Fibroblast of skin of abdomen (primary cell): Measurements from ENCODE around the gene MRTFB.
A peak's percentile ranks its signal among the peaks of the same experiment; 100 is the strongest.

Source experiments
- DNase-seq: peaks from one replicate; pipeline ENCODE4 v3.0.0-alpha.2; 2013

The MRTFB gene

DNA sequence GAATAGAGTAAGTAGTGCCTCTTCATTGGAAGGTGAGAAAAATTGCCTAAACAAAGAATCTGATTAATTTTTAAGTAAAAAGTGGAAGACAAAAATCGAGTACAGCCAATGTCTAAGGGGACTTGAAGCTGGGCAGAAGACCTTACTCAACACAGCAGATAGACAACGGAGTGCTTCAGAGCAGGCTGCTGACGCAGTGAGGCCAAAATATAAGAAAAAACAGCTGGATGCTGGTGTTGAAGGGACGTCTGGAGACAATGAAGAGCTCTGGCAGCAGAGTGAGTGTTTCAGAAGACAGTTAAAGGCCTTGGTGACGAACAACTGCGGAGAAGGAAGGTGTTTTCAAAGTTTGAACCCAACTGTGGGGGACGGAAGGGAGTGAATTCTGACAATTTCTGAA, 169.8 kb downstream of the MRTFB start:
- DNase-seq, result no peak

DNA sequence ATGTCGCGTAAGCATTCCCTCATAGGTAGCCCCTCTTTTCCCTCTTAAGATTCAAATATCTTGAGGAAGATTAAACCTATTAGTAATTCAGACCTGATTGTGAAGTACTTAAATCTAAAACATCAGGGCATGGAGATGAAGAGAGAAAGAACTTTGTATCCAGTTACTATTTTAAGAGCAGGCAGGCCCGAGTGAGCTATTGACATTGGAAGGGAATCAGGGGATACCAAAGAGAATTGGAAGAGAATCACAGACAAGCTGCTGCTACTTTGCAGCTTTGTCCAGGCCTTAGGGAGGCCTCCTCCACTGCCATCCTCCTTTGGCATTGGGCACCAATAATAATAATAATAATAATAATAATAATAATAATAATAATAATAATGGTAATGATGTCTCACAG, 170.5 kb downstream of the MRTFB start:
- DNase-seq, result no peak

DNA sequence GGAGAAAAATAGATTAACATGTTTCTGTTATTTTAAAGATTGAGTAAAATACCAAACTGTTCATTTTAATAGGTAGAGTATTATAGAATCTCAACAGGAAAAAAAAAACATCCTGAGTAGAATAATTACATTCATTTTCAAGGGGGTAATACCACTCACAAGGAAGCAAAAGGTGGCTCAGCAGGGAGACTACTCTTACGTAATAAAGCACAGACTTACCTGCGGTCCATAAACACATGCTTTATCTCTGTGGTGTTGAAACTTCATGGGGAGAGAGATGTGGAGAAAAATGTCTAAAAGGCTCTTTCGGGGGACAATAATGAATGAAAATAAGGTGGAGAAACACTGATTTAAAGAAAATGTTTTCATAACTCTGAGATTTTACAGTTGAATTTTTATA, 171.7 kb downstream of the MRTFB start:
- DNase-seq, result no peak

DNA sequence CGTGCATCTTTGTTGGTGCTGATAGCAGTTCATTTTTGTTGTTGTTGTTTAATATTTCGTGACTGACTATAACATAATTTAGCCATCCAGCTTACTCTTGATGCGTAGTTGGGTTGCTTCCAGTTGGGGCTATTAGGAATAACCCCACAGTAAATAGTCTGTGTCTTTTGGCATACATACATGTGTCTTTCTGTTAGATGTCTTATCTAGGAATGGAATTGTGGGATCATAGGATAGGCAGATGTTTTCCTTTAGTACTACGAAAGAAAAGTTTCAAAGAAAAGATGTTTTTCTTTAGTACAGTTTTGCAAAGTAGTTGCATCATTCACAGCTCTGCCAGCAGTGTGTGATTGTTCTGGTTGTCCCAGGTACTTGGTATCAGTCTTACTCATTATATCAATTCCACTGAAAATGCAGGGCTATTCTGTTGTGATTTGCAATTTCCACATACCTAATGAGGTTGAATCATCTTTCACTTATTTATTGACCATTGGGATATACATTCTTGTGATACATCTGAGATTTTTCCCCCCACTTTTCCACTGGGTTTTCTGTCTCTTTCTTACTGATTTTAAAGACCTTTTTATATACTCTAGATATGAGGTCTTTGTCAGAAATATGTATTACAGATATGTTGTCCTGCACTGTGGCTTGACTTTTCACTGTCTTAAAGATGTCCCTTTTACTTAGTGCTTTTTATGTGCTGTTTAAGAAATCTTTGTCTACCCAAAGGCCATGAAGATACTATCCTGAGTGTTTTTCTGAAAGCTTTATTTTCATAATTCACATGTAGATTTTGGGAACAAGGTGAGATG, 173.3 kb downstream of the MRTFB start:
- DNase-seq, result peak; percentile 62

- DNase-seq, result no peak
Measured at GRCh38 chr16:14248791-14249190, 177.7 kb downstream of the MRTFB start.

DNA sequence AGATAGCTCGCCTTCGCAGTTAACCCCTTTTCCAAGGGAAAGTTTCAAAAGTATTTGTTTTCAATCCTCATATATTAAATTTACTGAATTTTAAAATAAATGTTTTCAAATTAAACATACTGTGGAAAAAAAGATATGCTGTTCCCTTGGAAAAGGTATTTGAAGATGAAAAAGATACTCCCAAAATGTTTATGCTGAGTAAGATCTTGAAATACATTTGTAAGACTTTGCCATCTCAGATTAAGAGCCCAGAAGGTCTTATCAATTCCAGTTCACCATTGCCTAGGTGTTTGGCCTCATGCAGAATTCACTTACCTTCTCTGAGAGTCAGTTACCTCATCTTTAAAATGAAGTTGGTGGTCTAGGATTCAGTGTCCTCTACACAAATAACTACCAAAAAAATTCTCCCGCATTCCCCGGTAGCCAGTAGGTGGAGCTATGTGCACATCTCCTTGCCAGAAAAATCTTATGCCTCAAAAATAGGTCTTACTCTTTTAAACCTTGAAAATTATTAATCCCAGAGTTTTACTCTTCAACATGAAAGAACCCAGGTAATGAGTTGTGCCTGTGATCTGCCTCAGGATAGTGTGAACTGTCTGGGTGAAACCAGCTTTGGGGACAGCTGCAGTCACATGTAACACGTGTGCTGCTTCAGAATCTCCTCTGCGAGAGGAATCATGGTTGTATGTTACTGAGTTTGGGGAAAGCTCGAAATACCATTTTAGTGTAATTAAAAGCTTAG, 178.3 kb downstream of the MRTFB start:
- peak; percentile 31 for DNase-seq

GRCh38 chr16:14251419-14251818, 180.3 kb downstream of the MRTFB start:
- DNase-seq, result no peak

DNA sequence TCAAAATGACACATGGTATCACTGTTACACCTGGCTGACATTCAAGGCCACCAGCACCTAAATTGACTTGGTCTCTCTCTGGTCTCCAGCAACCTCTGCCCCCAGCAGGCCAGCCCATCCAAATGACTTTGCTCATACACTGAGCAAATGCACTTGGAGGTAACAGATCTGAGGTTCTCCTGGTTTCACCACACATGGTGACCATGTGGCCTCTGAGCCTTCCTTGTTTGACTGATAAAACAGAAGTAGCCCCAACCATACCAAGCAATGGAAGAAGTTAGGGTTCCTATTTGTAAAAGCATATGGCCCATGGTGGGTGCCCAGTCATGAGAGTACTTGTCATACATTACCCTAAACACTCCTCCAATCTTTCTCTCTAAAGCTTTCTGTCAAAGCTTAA, 181.7 kb downstream of the MRTFB start:
- DNase-seq, result no peak

- DNase-seq, result no peak
Measured at GRCh38 chr16:14263011-14263410, 191.9 kb downstream of the MRTFB start.

DNA sequence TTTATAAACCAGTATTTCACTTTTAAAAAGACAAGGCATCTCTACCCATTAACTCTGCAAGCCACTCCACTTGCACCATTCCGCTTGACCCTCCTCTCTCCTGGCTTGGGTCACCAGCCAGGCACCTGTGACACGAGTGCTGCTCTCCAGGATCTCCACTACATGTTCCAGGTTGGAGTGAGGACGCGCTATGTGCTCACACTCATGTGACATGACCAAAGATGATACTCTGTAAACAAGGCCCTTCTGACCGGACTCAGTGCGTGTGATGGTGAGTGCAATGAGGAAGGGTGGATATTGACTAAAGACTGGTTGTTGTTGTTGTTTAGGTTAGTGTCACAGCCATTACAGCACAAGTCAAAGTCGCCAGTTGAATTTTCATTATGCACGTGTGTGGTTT, 192.7 kb downstream of the MRTFB start:
- DNase-seq, result no peak

DNA sequence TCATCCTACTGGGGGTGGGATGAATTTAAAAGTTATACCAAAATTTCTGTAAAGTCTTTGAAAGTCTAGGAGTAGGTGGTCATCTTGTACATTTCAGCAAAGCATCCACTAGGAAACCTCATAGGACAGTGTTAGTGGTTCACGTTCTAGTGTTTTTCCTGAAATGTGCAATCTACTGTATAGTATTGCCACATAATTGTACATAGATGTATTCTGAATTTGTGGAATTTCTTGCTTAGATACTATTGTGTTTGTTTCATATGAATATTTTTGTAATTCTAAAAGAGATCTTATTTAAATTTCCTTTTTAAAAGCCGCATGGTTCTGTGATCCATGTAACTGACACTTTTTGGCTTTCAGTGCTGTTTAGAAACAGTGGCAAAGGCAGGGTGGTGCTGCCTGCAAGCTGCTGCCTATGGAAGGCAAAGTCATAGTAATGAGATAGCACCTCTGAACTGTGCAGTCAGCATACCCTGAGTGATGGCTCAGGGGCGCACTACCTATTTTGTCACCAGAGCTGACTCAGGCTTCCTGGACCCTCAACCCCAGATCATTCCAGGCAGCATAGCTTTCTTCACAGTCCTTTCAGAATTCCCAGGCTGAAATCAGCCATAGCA, 193.3 kb downstream of the MRTFB start:
- DNase-seq, result no peak

GRCh38 chr16:14268073-14268472, 197.0 kb downstream of the MRTFB start:
- no peak for DNase-seq

GRCh38 chr16:14275934-14276333, 204.8 kb downstream of the MRTFB start:
- DNase-seq, result no peak

GRCh38 chr16:14278749-14279148, 207.6 kb downstream of the MRTFB start:
- no peak for DNase-seq

DNA sequence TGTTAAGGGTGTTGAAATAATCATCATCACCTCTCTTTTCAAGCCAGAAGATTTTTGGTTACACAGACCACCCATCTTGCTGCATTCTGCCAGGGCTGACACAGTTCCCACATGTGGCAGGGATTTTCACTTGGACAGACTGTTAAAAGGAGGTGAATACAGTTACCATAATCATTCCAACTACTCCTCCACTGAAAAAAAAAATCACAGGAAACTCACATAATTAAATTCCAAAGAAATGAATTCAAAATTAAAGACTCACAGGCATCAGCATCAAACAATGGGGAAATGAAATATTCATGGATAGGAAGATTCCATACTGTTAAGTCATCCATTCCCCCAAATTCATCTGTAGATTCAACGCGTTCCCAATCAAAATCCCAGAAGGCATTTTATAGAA, 209.4 kb downstream of the MRTFB start:
- peak; percentile 79 for DNase-seq

DNA sequence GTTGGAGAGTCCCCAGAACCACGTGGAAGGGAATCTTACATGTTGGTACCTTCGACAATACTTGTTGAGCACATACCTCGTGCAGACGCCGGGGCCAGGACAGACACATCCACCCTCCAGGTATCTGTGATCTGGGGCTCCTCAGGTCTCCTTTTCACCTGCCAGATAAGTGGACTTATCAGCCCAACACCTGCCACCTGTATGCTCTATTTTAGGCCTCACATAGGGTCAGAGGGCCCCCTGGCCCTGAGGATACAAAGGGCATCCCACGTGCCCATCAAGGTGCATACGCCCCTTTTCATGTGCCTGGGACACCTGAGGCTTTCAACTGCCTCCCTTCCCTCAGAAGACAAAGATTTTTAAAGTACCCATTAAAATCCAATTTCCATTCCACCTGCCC, 212.7 kb downstream of the MRTFB start:
- DNase-seq, result no peak

DNA sequence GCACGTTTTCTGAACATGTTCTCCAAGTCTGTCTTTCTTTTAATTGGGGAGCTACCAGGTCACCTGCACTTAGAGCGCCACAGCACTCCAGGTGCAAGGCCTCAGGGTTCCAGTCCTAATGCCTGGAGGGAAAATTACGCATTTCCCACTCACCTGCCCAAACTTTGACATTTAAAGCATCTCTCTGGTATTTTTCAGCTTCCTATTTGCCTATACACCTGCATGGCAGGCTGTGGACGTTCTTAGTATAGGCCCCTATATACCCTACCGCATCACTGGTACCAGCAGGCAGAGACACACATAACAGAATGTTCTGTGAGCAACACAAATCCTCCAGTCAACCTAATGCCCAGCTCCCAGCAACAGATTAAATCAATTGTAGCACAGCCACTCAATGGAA, 213.3 kb downstream of the MRTFB start:
- no peak for DNase-seq

GRCh38 chr16:14284930-14285512, 213.9 kb downstream of the MRTFB start:
- DNase-seq, result no peak

- peak; percentile 98 for DNase-seq
Measured at GRCh38 chr16:14285513-14286367, 214.6 kb downstream of the MRTFB start.

GRCh38 chr16:14286368-14287230, 215.5 kb downstream of the MRTFB start:
- no peak for DNase-seq

DNA sequence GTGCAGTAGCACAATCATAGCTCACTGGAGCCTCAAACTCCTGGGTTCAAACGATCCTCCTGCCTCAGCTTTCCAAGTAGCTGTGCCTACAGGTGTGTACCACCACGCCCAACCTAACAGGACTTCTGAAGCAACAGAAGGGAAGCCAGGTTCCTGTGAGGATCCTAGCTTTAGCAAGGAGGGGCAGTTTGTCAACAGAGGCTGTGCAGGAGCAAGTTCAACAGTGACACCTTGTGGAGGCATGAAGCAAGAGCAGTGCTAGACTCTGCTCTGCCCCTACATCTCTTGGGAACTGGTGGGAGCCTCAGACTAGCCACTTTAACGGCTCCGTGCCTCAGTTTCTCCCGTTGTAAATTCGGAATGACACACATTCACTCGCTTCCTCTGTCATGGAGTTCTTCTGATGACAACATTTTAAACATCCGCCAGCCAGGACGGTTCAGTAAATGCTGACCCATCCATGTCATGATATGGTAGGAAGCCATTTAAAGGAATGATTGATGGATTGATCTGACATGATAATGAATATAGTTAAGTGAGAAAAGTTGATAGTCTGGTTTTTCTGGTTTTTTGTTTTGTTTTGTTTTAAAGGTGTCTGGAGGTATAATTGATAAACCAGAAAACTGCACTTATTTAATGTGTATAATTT, 218.7 kb downstream of the MRTFB start:
- DNase-seq, result no peak
